ENCODE measurements around the gene PDE2A.

PDE2A gene

GRCh38 chr11:72626414-72626936, 47.7 kb downstream of the PDE2A start (continued):
- no peak for TF ChIP-seq ZC3H10 (CRISPR knock-in tag; IDR thresholded peaks at IDR 0.05)
- TF ChIP-seq, protein P1, sequence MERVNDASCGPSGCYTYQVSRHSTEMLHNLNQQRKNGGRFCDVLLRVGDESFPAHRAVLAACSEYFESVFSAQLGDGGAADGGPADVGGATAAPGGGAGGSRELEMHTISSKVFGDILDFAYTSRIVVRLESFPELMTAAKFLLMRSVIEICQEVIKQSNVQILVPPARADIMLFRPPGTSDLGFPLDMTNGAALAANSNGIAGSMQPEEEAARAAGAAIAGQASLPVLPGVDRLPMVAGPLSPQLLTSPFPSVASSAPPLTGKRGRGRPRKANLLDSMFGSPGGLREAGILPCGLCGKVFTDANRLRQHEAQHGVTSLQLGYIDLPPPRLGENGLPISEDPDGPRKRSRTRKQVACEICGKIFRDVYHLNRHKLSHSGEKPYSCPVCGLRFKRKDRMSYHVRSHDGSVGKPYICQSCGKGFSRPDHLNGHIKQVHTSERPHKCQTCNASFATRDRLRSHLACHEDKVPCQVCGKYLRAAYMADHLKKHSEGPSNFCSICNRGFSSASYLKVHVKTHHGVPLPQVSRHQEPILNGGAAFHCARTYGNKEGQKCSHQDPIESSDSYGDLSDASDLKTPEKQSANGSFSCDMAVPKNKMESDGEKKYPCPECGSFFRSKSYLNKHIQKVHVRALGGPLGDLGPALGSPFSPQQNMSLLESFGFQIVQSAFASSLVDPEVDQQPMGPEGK (CRISPR knock-in tag; IDR thresholded peaks at IDR 0.05; ENCODE audit: borderline replicate concordance), result no peak
- no peak for TF ChIP-seq GLIS3 (CRISPR knock-in tag; IDR thresholded peaks at IDR 0.05)
- no peak for TF ChIP-seq ZNF8 (CRISPR knock-in tag; IDR thresholded peaks at IDR 0.05)

GRCh38 chr11:72625691-72626413, 48.4 kb downstream of the PDE2A start:
- no peak for TF ChIP-seq ZNF8 (CRISPR knock-in tag; IDR thresholded peaks at IDR 0.05)
- TF ChIP-seq, protein P2, sequence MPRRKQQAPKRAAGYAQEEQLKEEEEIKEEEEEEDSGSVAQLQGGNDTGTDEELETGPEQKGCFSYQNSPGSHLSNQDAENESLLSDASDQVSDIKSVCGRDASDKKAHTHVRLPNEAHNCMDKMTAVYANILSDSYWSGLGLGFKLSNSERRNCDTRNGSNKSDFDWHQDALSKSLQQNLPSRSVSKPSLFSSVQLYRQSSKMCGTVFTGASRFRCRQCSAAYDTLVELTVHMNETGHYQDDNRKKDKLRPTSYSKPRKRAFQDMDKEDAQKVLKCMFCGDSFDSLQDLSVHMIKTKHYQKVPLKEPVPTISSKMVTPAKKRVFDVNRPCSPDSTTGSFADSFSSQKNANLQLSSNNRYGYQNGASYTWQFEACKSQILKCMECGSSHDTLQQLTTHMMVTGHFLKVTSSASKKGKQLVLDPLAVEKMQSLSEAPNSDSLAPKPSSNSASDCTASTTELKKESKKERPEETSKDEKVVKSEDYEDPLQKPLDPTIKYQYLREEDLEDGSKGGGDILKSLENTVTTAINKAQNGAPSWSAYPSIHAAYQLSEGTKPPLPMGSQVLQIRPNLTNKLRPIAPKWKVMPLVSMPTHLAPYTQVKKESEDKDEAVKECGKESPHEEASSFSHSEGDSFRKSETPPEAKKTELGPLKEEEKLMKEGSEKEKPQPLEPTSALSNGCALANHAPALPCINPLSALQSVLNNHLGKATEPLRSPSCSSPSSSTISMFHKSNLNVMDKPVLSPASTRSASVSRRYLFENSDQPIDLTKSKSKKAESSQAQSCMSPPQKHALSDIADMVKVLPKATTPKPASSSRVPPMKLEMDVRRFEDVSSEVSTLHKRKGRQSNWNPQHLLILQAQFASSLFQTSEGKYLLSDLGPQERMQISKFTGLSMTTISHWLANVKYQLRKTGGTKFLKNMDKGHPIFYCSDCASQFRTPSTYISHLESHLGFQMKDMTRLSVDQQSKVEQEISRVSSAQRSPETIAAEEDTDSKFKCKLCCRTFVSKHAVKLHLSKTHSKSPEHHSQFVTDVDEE (CRISPR knock-in tag; IDR thresholded peaks at IDR 0.05), result no peak
- TF ChIP-seq TOX (CRISPR knock-in tag; IDR thresholded peaks at IDR 0.05; ENCODE audit: borderline replicate concordance), result no peak
- TF ChIP-seq ZNF565 (CRISPR knock-in tag; conservative IDR thresholded peaks at IDR 0.05; ENCODE audit: low read depth), result no peak
- no peak for TF ChIP-seq ARNTL (CRISPR knock-in tag; IDR thresholded peaks at IDR 0.05; ENCODE audit: borderline replicate concordance, low read depth)
- TF ChIP-seq RARB (CRISPR knock-in tag; IDR thresholded peaks at IDR 0.05), result no peak
- TF ChIP-seq, protein P1 (CRISPR knock-in tag; IDR thresholded peaks at IDR 0.05; ENCODE audit: borderline replicate concordance), result no peak
- no peak for TF ChIP-seq TCF4 (CRISPR knock-in tag; IDR thresholded peaks at IDR 0.05; ENCODE audit: borderline replicate concordance)
- no peak for TF ChIP-seq ZNF70 (CRISPR knock-in tag; IDR thresholded peaks at IDR 0.05)
- TF ChIP-seq CSDC2 (CRISPR knock-in tag; IDR thresholded peaks at IDR 0.05), result no peak
- TF ChIP-seq SNAI2 (CRISPR knock-in tag; IDR thresholded peaks at IDR 0.05), result no peak
- no peak for TF ChIP-seq ISL1 (CRISPR knock-in tag; IDR thresholded peaks at IDR 0.05)
- no peak for TF ChIP-seq GLIS3 (CRISPR knock-in tag; IDR thresholded peaks at IDR 0.05)
- TF ChIP-seq, protein P3, sequence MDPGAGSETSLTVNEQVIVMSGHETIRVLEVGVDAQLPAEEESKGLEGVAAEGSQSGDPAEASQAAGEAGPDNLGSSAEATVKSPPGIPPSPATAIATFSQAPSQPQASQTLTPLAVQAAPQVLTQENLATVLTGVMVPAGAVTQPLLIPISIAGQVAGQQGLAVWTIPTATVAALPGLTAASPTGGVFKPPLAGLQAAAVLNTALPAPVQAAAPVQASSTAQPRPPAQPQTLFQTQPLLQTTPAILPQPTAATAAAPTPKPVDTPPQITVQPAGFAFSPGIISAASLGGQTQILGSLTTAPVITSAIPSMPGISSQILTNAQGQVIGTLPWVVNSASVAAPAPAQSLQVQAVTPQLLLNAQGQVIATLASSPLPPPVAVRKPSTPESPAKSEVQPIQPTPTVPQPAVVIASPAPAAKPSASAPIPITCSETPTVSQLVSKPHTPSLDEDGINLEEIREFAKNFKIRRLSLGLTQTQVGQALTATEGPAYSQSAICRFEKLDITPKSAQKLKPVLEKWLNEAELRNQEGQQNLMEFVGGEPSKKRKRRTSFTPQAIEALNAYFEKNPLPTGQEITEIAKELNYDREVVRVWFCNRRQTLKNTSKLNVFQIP (CRISPR knock-in tag; IDR thresholded peaks at IDR 0.05; ENCODE audit: borderline replicate concordance, low read depth), result no peak
- ATAC-seq, result no peak; the same call in 2 of the 3 replicates

DNA sequence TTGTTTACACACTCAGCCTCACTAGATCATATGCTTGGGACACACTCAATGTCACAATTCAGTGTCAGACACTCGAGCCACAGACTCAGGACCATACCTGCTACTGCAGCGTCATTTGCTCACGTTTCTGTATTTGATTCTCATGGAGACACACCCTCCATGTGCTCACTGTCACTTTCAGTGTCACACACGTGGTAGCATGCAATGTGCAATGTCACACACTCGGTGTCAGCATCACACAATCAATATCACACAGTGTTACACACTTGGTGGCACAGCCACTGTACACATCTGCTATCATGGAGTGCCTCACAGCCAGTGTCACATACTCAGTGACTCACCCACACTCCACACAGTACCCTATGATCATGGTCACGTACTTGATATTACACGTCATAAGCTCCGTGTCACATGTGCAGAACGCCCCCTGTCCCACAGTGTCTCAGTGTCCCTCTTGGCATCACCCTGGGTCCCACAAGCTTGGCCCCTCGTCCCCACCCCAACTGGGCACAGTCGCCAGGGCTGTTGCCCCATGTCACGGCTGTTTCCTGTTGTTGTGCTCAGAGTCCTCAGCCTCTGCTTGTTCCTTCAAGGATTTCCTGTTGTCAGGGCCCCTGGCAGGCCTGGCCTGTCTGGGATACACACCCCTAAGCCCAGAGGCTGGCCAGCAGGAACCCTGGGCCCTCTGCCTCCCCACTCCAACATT, 49.6 kb downstream of the PDE2A start:
- ATAC-seq, result no peak
- TF ChIP-seq ZNF70 (CRISPR knock-in tag; IDR thresholded peaks at IDR 0.05) (no peak), ZC3H10 (CRISPR knock-in tag; IDR thresholded peaks at IDR 0.05) (no peak), ZNF565 (CRISPR knock-in tag; conservative IDR thresholded peaks at IDR 0.05; ENCODE audit: low read depth) (no peak), ZFP30 (CRISPR knock-in tag; IDR thresholded peaks at IDR 0.05) (no peak), ZNF8 (CRISPR knock-in tag; IDR thresholded peaks at IDR 0.05) (no peak), BACH2 (CRISPR knock-in tag; IDR thresholded peaks at IDR 0.05; ENCODE audit: borderline replicate concordance) (no peak), SNAI2 (CRISPR knock-in tag; IDR thresholded peaks at IDR 0.05) (no peak), ESRRG (CRISPR knock-in tag; IDR thresholded peaks at IDR 0.05) (no peak), GLIS3 (CRISPR knock-in tag; IDR thresholded peaks at IDR 0.05) (no peak), PPARA (CRISPR knock-in tag; IDR thresholded peaks at IDR 0.05; ENCODE audit: borderline replicate concordance) (no peak)
- TF ChIP-seq, protein P3 (CRISPR knock-in tag; IDR thresholded peaks at IDR 0.05; ENCODE audit: borderline replicate concordance, low read depth), result no peak
- TF ChIP-seq, protein P1 (CRISPR knock-in tag; IDR thresholded peaks at IDR 0.05; ENCODE audit: borderline replicate concordance), result no peak

Data from SK-N-SH treated with all-trans-retinoic acid at 6 μM for 48 hours (cell line).